CD4-positive, alpha-beta T cell treated with Interleukin-1 beta for 1 hour (primary cell): ENCODE data around the gene ATF7.
"Not testable (repeated sequence)": the region's sequence is repeated elsewhere in the genome, so short reads cannot be mapped to it uniquely, and the experiment has no call there.

Source experiments
- DNase-seq, 2 donors: peaks; one replicate each; pipeline ENCODE4 v3.0.0-alpha.2; 2020 to 2022

ATF7 gene

GRCh38 chr12:53626702-53627169 lies 554 bp upstream of the ATF7 start:
- DNase-seq: no peak

GRCh38 chr12:53625373-53625945 lies 723 bp downstream of the ATF7 start:
- no peak for DNase-seq

- no peak for DNase-seq
Observed at GRCh38 chr12:53624956-53625355, 1.2 kb downstream of the ATF7 start.

GRCh38 chr12:53624458-53624857 lies 1.7 kb downstream of the ATF7 start:
- no peak for DNase-seq

GRCh38 chr12:53623548-53624385 lies 2.4 kb downstream of the ATF7 start:
- no peak for DNase-seq

GRCh38 chr12:53622724-53623123 lies 3.5 kb downstream of the ATF7 start:
- DNase-seq: no peak

- DNase-seq: no peak
Observed at GRCh38 chr12:53618275-53618674, 7.9 kb downstream of the ATF7 start.

- no peak for DNase-seq
Observed at GRCh38 chr12:53617700-53618099, 8.5 kb downstream of the ATF7 start.

- DNase-seq: no peak
Observed at GRCh38 chr12:53616950-53617349, 9.2 kb downstream of the ATF7 start.

GRCh38 chr12:53613821-53614220 lies 12.4 kb downstream of the ATF7 start:
- DNase-seq: no peak

GRCh38 chr12:53612978-53613377 lies 13.2 kb downstream of the ATF7 start:
- DNase-seq: no peak

GRCh38 chr12:53611304-53611703 lies 14.9 kb downstream of the ATF7 start:
- no peak for DNase-seq

- DNase-seq: not testable (repeated sequence)
Observed at GRCh38 chr12:53606688-53607087, 19.5 kb downstream of the ATF7 start.

- no peak for DNase-seq
Observed at GRCh38 chr12:53604581-53604980, 21.6 kb downstream of the ATF7 start.

- no peak for DNase-seq
Observed at GRCh38 chr12:53603804-53604203, 22.4 kb downstream of the ATF7 start.

GRCh38 chr12:53603196-53603595 lies 23.0 kb downstream of the ATF7 start:
- no peak for DNase-seq

GRCh38 chr12:53602176-53602864 lies 23.9 kb downstream of the ATF7 start:
- DNase-seq: no peak

- no peak for DNase-seq
Observed at GRCh38 chr12:53601296-53601847, 24.8 kb downstream of the ATF7 start.

- no peak for DNase-seq
Observed at GRCh38 chr12:53600490-53601295, 25.5 kb downstream of the ATF7 start.

GRCh38 chr12:53599579-53599978 lies 26.6 kb downstream of the ATF7 start:
- DNase-seq: no peak

- DNase-seq: not testable (repeated sequence)
Observed at GRCh38 chr12:53598971-53599370, 27.2 kb downstream of the ATF7 start.

- DNase-seq: no peak
Observed at GRCh38 chr12:53596920-53597363, 29.2 kb downstream of the ATF7 start.
